HepG2 (cell line): Measurements from ENCODE around the gene RBBP8NL. TPM values are rescaled to one million over a fixed set of nuclear protein-coding genes. Genes with fewer than 3 reads are reported as not detected.
A peak's percentile ranks its signal among the peaks of the same experiment; 100 is the strongest.

Experiments used
- GFI1 ChIP-seq: sonication (generic); formaldehyde crosslinking; IDR thresholded peaks from 2 replicates; pipeline ENCODE4 v1.5.0; 2020; ENCODE audit warnings: missing genetic modification reagents, mild to moderate bottlenecking, borderline replicate concordance
- HMGXB4 ChIP-seq, 2 experiments: sonication (generic) in 1 of 2; formaldehyde crosslinking in 1 of 2; IDR thresholded peaks; 2 replicates each; pipeline versions ENCODE4 v1.4.0 to v1.6.1; 2018 to 2020; ENCODE audit warnings: missing genetic modification reagents in 2 of 2, borderline replicate concordance in 1 of 2, low read depth in 1 of 2, mild to moderate bottlenecking in 1 of 2, missing biosample characterization in 1 of 2
- KLF9 ChIP-seq: IDR thresholded peaks from 2 replicates; pipeline ENCODE4 v1.6.1; 2016; ENCODE audit warnings: low read depth
- MZF1 ChIP-seq: sonication (generic); formaldehyde crosslinking; IDR thresholded peaks from 2 replicates; pipeline ENCODE4 v1.8.1; 2023; ENCODE audit warnings: mild to moderate bottlenecking, missing genetic modification reagents, borderline replicate concordance
- PCBP1 ChIP-seq: fragments of 200-400 bp; formaldehyde crosslinking; IDR thresholded peaks from 2 replicates; pipeline ENCODE4 v1.6.1; 2017; ENCODE audit warnings: mild to moderate bottlenecking, low read depth, low read length, borderline replicate concordance
- SNAPC5 ChIP-seq: sonication (generic); formaldehyde crosslinking; IDR thresholded peaks from 2 replicates; pipeline ENCODE4 v1.8.1; 2023; ENCODE audit warnings: mild to moderate bottlenecking, missing genetic modification reagents, borderline replicate concordance
- ZBTB33 ChIP-seq: sonication (generic); formaldehyde crosslinking; IDR thresholded peaks from 2 replicates; pipeline ENCODE4 v1.4.0; 2020; ENCODE audit warnings: missing genetic modification reagents
- ZNF251 ChIP-seq: sonication (generic); formaldehyde crosslinking; IDR thresholded peaks from 2 replicates; pipeline ENCODE4 v1.9.0; 2021; ENCODE audit warnings: mild to moderate bottlenecking, missing genetic modification reagents
- ZNF543 ChIP-seq: sonication (generic); formaldehyde crosslinking; IDR thresholded peaks from 2 replicates; pipeline ENCODE4 v1.4.0; 2020; ENCODE audit warnings: mild to moderate bottlenecking, missing genetic modification reagents
- ZNF597 ChIP-seq: sonication (generic); formaldehyde crosslinking; IDR thresholded peaks from 2 replicates; pipeline ENCODE4 v1.5.0; 2020; ENCODE audit warnings: missing genetic modification reagents
- polyA plus RNA-seq, 8 experiments: library from polyadenylated mRNA; depleted of rRNA in 3 of 8; stranded (reverse) in 7 of 8; unstranded in 1 of 8; fragments of >200 nt; fragmentation: Illumina TruSeq in 4 of 8; extraction: Trizol in 4 of 8; gene quantifications; 2 replicates each; pipeline versions ENCODE4 v1.2.1 to v1.2.3, GENCODE V29; 2011 to 2016; ENCODE audit warnings: low read depth in 4 of 8, missing spikeins in 1 of 8, mixed read lengths in 1 of 8; ENCODE audit not compliant: insufficient read depth in 1 of 8
- total RNA-seq, 5 experiments: library from RNA; depleted of rRNA; stranded (reverse); fragments of >200 nt; fragmentation: Illumina TruSeq; extraction: Trizol; gene quantifications; 2 replicates each; pipeline ENCODE4 v1.2.3, GENCODE V29; 2016; ENCODE audit warnings: low read depth in 1 of 5

The RBBP8NL gene
- total and polyA plus RNA-seq, 2 of the 13 experiments (the other 11 are each of a cell fraction or from before 2014, with no cell fraction given) = 0.69 to 0.86 TPM

GRCh38 chr20:62363920-62364851 lies 63.2 kb downstream of the RBBP8NL start (continued):
- TF ChIP-seq ZBTB33 (CRISPR knock-in tag) = peak; percentile 45; the same call in 1 of the 2 replicates
- TF ChIP-seq SNAPC5 = no peak
- no peak for TF ChIP-seq ZNF597 (CRISPR knock-in tag)
- TF ChIP-seq ZNF543 (CRISPR knock-in tag) = 0 out of 2 replicates have a peak, but pooled peaks have one; percentile 28
- TF ChIP-seq ZNF251 (CRISPR knock-in tag) = no peak
- no peak for TF ChIP-seq HMGXB4 (CRISPR knock-in tag; IDR thresholded peaks at IDR 0.05; ENCODE audit: borderline replicate concordance in 1 of 2, low read depth in 1 of 2)
- no peak for TF ChIP-seq GFI1 (CRISPR knock-in tag)
- TF ChIP-seq PCBP1 = 0 out of 2 replicates have a peak, but pooled peaks have one; percentile 19
- TF ChIP-seq MZF1 (CRISPR knock-in tag) = no peak
- TF ChIP-seq KLF9 (CRISPR knock-in tag) = no peak
